Measurements from ENCODE around the gene MICB. TPM values are rescaled to one million over a fixed set of nuclear protein-coding genes. Genes with fewer than 3 reads are reported as not detected.

MICB gene
- total and polyA plus RNA-seq, 4 donors: 1.4 to 2.8 (median 1.7) TPM

GRCh38 chr6:31528821-31529328 lies 30.9 kb downstream of the MICB start, which contains the start of gene MCCD1:
Gene MCCD1 (plus strand): TSS chr6:31528962. CDS start chr6:31529015, 53 bp downstream.
- Histone ChIP-seq H3K27ac (ENCODE audit: low read depth, low read length) (no peak within 1 kb of the TSS), H3K27me3 (ENCODE audit: control insufficient read depth, insufficient read depth, low read length) (no peaks in the 10 kb centered on the region), H3K36me3 (ENCODE audit: control insufficient read depth, insufficient read depth, low read length) (peaks cover 42% of the 10 kb centered on the region), H3K4me1 (ENCODE audit: control insufficient read depth, insufficient read depth, low read length) (peaks cover 3% of the 10 kb centered on the region), H3K4me3 (ENCODE audit: low read depth, low read length) (no peak within 1 kb of the TSS), H3K9me3 (ENCODE audit: control insufficient read depth, insufficient read depth, low read length) (no peaks in the 10 kb centered on the region)
- DNase-seq (ENCODE audit: low read depth in 4 of 6, low spot score in 6 of 6): no peak
- 85% methylated on average over 6 of the region's 7 CpGs for WGBS (ENCODE audit: insufficient coverage)

DNA sequence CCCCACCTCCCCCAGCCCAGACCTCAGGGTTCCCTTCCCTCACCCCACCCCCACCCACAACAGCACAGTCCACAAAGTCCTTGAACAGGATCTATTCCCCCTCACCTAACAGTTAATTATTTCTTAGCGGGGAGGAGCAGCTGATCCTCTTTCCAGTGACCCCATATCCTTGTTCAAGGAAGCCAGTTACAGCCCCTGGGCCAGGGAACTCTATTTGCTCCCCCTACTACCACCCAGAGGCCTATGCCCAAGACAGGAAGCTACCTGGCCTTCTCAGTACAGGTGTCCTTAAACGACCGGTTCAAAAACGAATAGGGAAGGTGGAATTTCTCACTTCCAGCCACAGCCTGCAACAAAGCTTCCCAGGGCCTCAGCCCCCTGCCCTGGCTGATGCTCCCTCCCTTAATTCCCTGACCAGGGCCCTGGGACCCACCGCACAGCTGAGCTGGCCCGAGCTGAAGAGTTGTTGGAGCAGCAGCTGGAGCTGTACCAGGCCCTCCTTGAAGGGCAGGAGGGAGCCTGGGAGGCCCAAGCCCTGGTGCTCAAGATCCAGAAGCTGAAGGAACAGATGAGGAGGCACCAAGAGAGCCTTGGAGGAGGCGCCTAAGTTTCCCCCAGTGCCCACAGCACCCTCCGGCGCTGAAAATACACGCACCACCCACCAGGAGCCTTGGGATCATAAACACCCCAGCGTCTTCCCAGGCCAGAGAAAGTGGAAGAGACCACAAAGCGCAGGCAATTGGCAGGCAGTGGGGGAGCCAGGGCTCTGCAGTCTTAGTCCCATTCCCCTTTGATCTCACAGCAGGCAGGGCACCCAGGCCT lies 31.6 kb downstream of the MICB start:
- DNase-seq (ENCODE audit: low read depth in 4 of 6, low spot score in 6 of 6): no peak
- WGBS (ENCODE audit: insufficient coverage): 71% methylated on average over 11 of the region's 12 CpGs
- H3K36me3 ChIP-seq (ENCODE audit: control insufficient read depth, insufficient read depth, low read length): peaks cover 49% of the 10 kb centered on the region
- H3K9me3 ChIP-seq (ENCODE audit: control insufficient read depth, insufficient read depth, low read length): no peaks in the 10 kb centered on the region
- no peak overlapping the region for H3K4me3 ChIP-seq (ENCODE audit: low read depth, low read length)
- H3K27me3 ChIP-seq (ENCODE audit: control insufficient read depth, insufficient read depth, low read length): no peaks in the 10 kb centered on the region
- peaks cover 3% of the 10 kb centered on the region for H3K4me1 ChIP-seq (ENCODE audit: control insufficient read depth, insufficient read depth, low read length)
- no peak overlapping the region for H3K27ac ChIP-seq (ENCODE audit: low read depth, low read length)

DNA sequence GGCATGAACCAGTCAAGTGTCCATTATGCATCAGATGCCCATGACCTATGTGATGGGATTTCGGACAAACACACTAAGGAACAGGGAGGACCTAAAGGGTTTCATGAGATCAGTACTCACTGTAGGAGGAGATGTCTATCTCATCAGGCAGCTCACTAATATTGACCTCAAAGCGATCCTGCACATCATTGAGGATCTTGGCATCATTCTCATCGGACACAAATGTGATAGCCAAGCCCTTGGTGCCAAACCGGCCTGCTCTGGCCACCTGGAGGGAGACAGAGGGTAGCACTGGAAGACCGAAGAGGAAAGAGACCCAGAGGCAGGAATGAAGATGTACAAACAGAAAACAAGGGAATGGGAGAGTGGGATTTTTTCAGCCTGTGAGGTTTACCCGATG lies 32.7 kb downstream of the MICB start:
- 84% methylated on average over 3 of the region's 6 CpGs for WGBS (ENCODE audit: insufficient coverage)
- peaks cover 59% of the 10 kb centered on the region for H3K36me3 ChIP-seq (ENCODE audit: control insufficient read depth, insufficient read depth, low read length)

GRCh38 chr6:31531162-31531561 lies 33.2 kb downstream of the MICB start:
- no peak for DNase-seq (ENCODE audit: low read depth in 4 of 6, low spot score in 6 of 6)
- peaks cover 64% of the 10 kb centered on the region for H3K36me3 ChIP-seq (ENCODE audit: control insufficient read depth, insufficient read depth, low read length)
- no CpG with 5 or more reads among the region's 7 CpGs for WGBS (ENCODE audit: insufficient coverage)

More for the DNA sequence above, 32.7 kb downstream of the MICB start:
- H3K9me3 ChIP-seq (ENCODE audit: control insufficient read depth, insufficient read depth, low read length): no peaks in the 10 kb centered on the region
- H3K27ac ChIP-seq (ENCODE audit: low read depth, low read length): no peak overlapping the region
- no peak for DNase-seq (ENCODE audit: low read depth in 4 of 6, low spot score in 6 of 6)
- no peak overlapping the region for H3K4me3 ChIP-seq (ENCODE audit: low read depth, low read length)
- H3K27me3 ChIP-seq (ENCODE audit: control insufficient read depth, insufficient read depth, low read length): no peaks in the 10 kb centered on the region
- H3K4me1 ChIP-seq (ENCODE audit: control insufficient read depth, insufficient read depth, low read length): peaks cover 3% of the 10 kb centered on the region

DNA sequence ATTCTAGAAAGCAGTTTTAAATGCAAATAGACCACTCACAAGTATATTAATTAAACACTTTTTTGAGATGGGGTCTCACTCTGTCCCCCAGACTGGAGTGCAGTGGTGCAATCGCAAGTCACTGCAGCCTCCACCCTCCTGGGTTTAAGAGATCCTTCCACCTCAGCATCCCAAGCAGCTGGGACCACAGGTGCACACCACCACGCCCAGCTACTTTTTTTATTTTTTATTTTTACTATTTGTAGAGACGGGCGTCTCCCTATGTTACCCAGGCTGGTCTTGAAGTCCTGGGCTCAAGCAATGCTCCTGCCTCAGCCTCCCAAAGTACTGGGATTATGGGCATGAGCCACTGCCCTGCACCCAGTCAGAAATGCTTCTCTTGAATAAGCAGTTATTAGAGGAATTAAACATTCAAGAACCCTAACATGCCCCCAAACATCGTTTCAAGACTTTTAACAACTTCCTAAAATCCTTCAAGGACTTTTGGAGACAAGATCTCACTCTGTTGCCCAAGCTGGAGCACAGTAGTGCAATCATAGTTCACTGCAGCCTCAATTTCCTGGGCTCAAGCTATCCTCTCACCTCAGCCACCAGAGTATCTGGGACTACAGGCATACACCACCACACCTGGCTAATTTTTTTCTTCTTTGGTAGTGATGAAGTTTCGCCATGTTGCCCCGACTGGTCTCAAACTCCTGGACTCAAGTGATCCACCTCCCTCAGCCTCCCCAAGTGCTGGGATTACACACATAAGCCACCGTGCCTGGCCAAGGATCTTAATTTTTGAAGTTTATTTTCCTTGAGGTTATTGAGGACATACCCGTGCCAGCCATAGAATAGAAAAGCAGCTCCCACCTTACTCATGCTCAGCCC lies 34.1 kb downstream of the MICB start:
- Histone ChIP-seq H3K27me3 (ENCODE audit: control insufficient read depth, insufficient read depth, low read length) (no peaks in the 10 kb centered on the region), H3K4me3 (ENCODE audit: low read depth, low read length) (no peak overlapping the region), H3K9me3 (ENCODE audit: control insufficient read depth, insufficient read depth, low read length) (no peaks in the 10 kb centered on the region), H3K36me3 (ENCODE audit: control insufficient read depth, insufficient read depth, low read length) (peaks cover 72% of the 10 kb centered on the region), H3K4me1 (ENCODE audit: control insufficient read depth, insufficient read depth, low read length) (peaks cover 3% of the 10 kb centered on the region), H3K27ac (ENCODE audit: low read depth, low read length) (no peak overlapping the region)
- DNase-seq (ENCODE audit: low read depth in 4 of 6, low spot score in 6 of 6): no peak
- WGBS (ENCODE audit: insufficient coverage): 90% methylated on average over 2 of the region's 9 CpGs

More at GRCh38 chr6:31531162-31531561, 33.2 kb downstream of the MICB start:
- H3K9me3 ChIP-seq (ENCODE audit: control insufficient read depth, insufficient read depth, low read length): no peaks in the 10 kb centered on the region
- peaks cover 3% of the 10 kb centered on the region for H3K4me1 ChIP-seq (ENCODE audit: control insufficient read depth, insufficient read depth, low read length)
- H3K27me3 ChIP-seq (ENCODE audit: control insufficient read depth, insufficient read depth, low read length): no peaks in the 10 kb centered on the region
- H3K4me3 ChIP-seq (ENCODE audit: low read depth, low read length): no peak overlapping the region
- H3K27ac ChIP-seq (ENCODE audit: low read depth, low read length): no peak overlapping the region

- no peak overlapping the region for H3K27ac ChIP-seq (ENCODE audit: low read depth, low read length)
Measured at GRCh38 chr6:31532644-31533454, 34.9 kb downstream of the MICB start.

GRCh38 chr6:31533455-31533841 lies 35.5 kb downstream of the MICB start:
- Histone ChIP-seq H3K4me1 (ENCODE audit: control insufficient read depth, insufficient read depth, low read length) (peaks cover 3% of the 10 kb centered on the region), H3K27me3 (ENCODE audit: control insufficient read depth, insufficient read depth, low read length) (no peaks in the 10 kb centered on the region), H3K36me3 (ENCODE audit: control insufficient read depth, insufficient read depth, low read length) (peaks cover 85% of the 10 kb centered on the region), H3K27ac (ENCODE audit: low read depth, low read length) (no peak overlapping the region), H3K9me3 (ENCODE audit: control insufficient read depth, insufficient read depth, low read length) (no peaks in the 10 kb centered on the region), H3K4me3 (ENCODE audit: low read depth, low read length) (no peak overlapping the region)
- DNase-seq (ENCODE audit: low read depth in 4 of 6, low spot score in 6 of 6): no peak
- no CpG with 5 or more reads among the region's 1 CpG for WGBS (ENCODE audit: insufficient coverage)

More at GRCh38 chr6:31532644-31533454, 34.9 kb downstream of the MICB start:
- H3K4me3 ChIP-seq (ENCODE audit: low read depth, low read length): no peak overlapping the region
- 50% methylated on average over 1 of the region's 9 CpGs for WGBS (ENCODE audit: insufficient coverage)
- H3K9me3 ChIP-seq (ENCODE audit: control insufficient read depth, insufficient read depth, low read length): no peaks in the 10 kb centered on the region
- H3K36me3 ChIP-seq (ENCODE audit: control insufficient read depth, insufficient read depth, low read length): peaks cover 79% of the 10 kb centered on the region
- H3K27me3 ChIP-seq (ENCODE audit: control insufficient read depth, insufficient read depth, low read length): no peaks in the 10 kb centered on the region
- DNase-seq (ENCODE audit: low read depth in 4 of 6, low spot score in 6 of 6): no peak
- peaks cover 3% of the 10 kb centered on the region for H3K4me1 ChIP-seq (ENCODE audit: control insufficient read depth, insufficient read depth, low read length)

GRCh38 chr6:31534011-31534410 lies 36.1 kb downstream of the MICB start:
- H3K4me1 ChIP-seq (ENCODE audit: control insufficient read depth, insufficient read depth, low read length): peaks cover 5% of the 10 kb centered on the region
- H3K27me3 ChIP-seq (ENCODE audit: control insufficient read depth, insufficient read depth, low read length): no peaks in the 10 kb centered on the region
- peaks cover 88% of the 10 kb centered on the region for H3K36me3 ChIP-seq (ENCODE audit: control insufficient read depth, insufficient read depth, low read length)
- H3K4me3 ChIP-seq (ENCODE audit: low read depth, low read length): no peak overlapping the region
- WGBS (ENCODE audit: insufficient coverage): 98% methylated on average over 6 of the region's 6 CpGs
- no peak for DNase-seq (ENCODE audit: low read depth in 4 of 6, low spot score in 6 of 6)
- no peaks in the 10 kb centered on the region for H3K9me3 ChIP-seq (ENCODE audit: control insufficient read depth, insufficient read depth, low read length)
- H3K27ac ChIP-seq (ENCODE audit: low read depth, low read length): no peak overlapping the region

DNA sequence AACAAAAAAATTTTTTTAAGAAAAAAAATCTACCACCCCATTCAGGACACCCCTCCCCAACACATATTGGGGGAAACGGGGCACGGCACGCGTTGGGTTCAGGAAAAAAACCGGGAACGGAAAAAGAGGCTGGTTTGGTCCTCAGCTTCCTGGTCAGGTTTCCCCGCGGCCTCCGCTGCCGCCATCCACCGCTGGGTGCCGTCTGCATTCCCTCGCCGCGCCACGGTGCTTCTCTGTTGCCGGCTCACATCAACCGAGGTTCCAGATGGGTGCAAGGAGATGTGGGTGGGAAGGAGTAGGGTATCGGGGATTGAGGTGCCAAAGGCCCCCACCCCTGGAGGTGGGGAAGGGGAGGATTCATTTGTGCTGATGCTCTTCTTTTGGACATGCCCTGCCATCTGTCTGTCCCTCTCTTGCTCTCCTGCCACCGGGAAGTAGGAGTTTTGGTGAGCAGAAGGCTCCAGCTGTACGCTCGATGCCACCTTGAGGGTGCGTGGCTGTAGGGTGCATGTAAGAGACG lies 36.6 kb downstream of the MICB start:
- no peaks in the 10 kb centered on the region for H3K9me3 ChIP-seq (ENCODE audit: control insufficient read depth, insufficient read depth, low read length)
- peaks cover 9% of the 10 kb centered on the region for H3K4me1 ChIP-seq (ENCODE audit: control insufficient read depth, insufficient read depth, low read length)
- no peak overlapping the region for H3K27ac ChIP-seq (ENCODE audit: low read depth, low read length)
- no peaks in the 10 kb centered on the region for H3K27me3 ChIP-seq (ENCODE audit: control insufficient read depth, insufficient read depth, low read length)
- H3K4me3 ChIP-seq (ENCODE audit: low read depth, low read length): no peak overlapping the region
- WGBS (ENCODE audit: insufficient coverage): 93% methylated on average over 12 of the region's 24 CpGs
- no peak for DNase-seq (ENCODE audit: low read depth in 4 of 6, low spot score in 6 of 6)
- peaks cover 91% of the 10 kb centered on the region for H3K36me3 ChIP-seq (ENCODE audit: control insufficient read depth, insufficient read depth, low read length)
